Endothelial cell of umbilical vein (primary cell): Measurements from ENCODE around the gene ICE2.

Experiments
- EZH2 ChIP-seq: IDR thresholded peaks from 2 replicates; pipeline ENCODE4 v1.6.1; 2012; ENCODE audit warnings: borderline replicate concordance, low read depth, mild to moderate bottlenecking, moderate library complexity, low read length, inconsistent platforms; ENCODE audit not compliant: severe bottlenecking
- FOS ChIP-seq: IDR thresholded peaks from 2 replicates; pipeline ENCODE4 v1.6.1; 2011; ENCODE audit warnings: mild to moderate bottlenecking, low read length, moderate library complexity, borderline replicate concordance; ENCODE audit not compliant: insufficient read depth
- POLR2A ChIP-seq: IDR thresholded peaks from 2 replicates; pipeline ENCODE4 v1.6.1; 2012; ENCODE audit warnings: low read depth, mild to moderate bottlenecking, control low read depth, low read length
- POLR2AphosphoS5 ChIP-seq: IDR thresholded peaks from 2 replicates; pipeline ENCODE4 v1.6.1; 2012; ENCODE audit warnings: low read depth, mild to moderate bottlenecking, control low read depth, low read length, moderate library complexity; ENCODE audit not compliant: insufficient read depth
- TF ChIP-seq, protein P1 (sequence below), 2 donors: IDR thresholded peaks; 1 replicate in 1 of 2; 2 replicates in 1 of 2; pipeline ENCODE4 v1.5.1; 2011; ENCODE audit warnings: low read length in 2 of 2, mild to moderate bottlenecking in 2 of 2, moderate library complexity in 2 of 2, control low read depth in 1 of 2, inconsistent platforms in 1 of 2, low read depth in 1 of 2; ENCODE audit not compliant: insufficient read depth in 1 of 2; ENCODE audit errors: extremely low read depth in 1 of 2

DNA sequence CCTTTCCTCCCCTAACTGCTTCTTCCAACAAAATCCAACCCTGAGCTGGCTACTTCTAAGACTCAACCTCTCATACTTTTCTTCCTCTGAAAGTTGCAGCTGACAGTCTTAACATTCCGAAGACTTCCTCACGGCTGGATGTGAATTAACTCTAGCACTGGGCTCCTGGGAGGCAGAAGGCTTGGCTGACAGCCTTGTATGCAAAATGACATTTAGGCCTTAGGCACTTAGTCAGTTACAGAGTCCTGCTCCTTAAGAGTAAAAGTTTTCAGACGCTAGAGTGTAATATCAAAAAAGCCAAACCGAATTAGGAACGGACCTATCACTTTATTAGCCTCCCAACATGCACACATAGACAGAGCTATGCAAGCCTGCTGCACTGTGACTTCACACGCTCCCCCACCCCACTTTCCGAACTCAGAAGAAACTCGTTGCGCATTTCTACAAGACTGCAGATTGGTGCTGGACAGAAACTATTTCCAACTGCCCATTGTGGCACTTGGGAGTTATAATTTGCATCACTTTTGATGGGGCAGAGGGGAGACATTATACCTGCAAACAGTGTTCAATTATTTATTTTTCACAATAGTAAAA is 65.6 kb downstream of the ICE2 start:
- TF ChIP-seq, protein P1, sequence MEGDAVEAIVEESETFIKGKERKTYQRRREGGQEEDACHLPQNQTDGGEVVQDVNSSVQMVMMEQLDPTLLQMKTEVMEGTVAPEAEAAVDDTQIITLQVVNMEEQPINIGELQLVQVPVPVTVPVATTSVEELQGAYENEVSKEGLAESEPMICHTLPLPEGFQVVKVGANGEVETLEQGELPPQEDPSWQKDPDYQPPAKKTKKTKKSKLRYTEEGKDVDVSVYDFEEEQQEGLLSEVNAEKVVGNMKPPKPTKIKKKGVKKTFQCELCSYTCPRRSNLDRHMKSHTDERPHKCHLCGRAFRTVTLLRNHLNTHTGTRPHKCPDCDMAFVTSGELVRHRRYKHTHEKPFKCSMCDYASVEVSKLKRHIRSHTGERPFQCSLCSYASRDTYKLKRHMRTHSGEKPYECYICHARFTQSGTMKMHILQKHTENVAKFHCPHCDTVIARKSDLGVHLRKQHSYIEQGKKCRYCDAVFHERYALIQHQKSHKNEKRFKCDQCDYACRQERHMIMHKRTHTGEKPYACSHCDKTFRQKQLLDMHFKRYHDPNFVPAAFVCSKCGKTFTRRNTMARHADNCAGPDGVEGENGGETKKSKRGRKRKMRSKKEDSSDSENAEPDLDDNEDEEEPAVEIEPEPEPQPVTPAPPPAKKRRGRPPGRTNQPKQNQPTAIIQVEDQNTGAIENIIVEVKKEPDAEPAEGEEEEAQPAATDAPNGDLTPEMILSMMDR (IDR thresholded peaks at IDR 0.05; ENCODE audit: extremely low read depth in 1 of 2, insufficient read depth in 1 of 2, low read depth in 1 of 2, low read length in 2 of 2) = no peak
- TF ChIP-seq EZH2 (no peak), POLR2AphosphoS5 (no peak), FOS (no peak), POLR2A (no peak)
